DND-41 (cell line): Measurements from ENCODE around the gene AMFR.

Source experiments
- CTCF ChIP-seq: IDR thresholded peaks from 2 replicates; pipeline ENCODE4 v1.5.1; 2012; ENCODE audit warnings: borderline replicate concordance, low read length, moderate library complexity, mild to moderate bottlenecking; ENCODE audit not compliant: poor library complexity, severe bottlenecking; ENCODE audit errors: extremely low read depth
- EZH2 ChIP-seq: IDR thresholded peaks from 3 replicates; pipeline ENCODE4 v1.6.1; 2012; ENCODE audit warnings: borderline replicate concordance, low read depth, mild to moderate bottlenecking, moderate library complexity, low read length, inconsistent platforms; ENCODE audit not compliant: severe bottlenecking

- no peak for TF ChIP-seq CTCF
- TF ChIP-seq EZH2 = no peak
Measured at GRCh38 chr16:56352351-56353053, 72.8 kb downstream of the AMFR start.
